Keratinocyte (primary cell): ENCODE results near the gene TRMT5. TPM values are rescaled to one million over a fixed set of nuclear protein-coding genes. Genes with fewer than 3 reads are reported as not detected.

Experiments
- DNase-seq: peaks from one replicate; pipeline ENCODE4 v3.0.0-alpha.2; 2011; ENCODE audit warnings: low read depth, missing footprints, low spot score
- FAIRE-seq: peaks from 2 replicates; lab custom pipeline; 2011; peaks lifted over from hg19 to GRCh38; lab: Jason Lieb, UNC
- H2AFZ ChIP-seq: 2 replicates; pipeline ENCODE4 v1.6.0; 2012; ENCODE audit warnings: low read length, control low read depth, inconsistent platforms; ENCODE audit not compliant: control insufficient read depth
- H3K27ac ChIP-seq: 2 replicates; pipeline ENCODE4 v1.5.1; 2011; ENCODE audit warnings: low read length; ENCODE audit not compliant: control insufficient read depth, insufficient read depth
- H3K27me3 ChIP-seq: 3 replicates; pipeline ENCODE4 v1.6.0; 2011; ENCODE audit warnings: low read length; ENCODE audit not compliant: control insufficient read depth, insufficient read depth; ENCODE audit errors: extremely low read depth
- H3K36me3 ChIP-seq, 2 experiments: 2 replicates in 1 of 2; 3 replicates in 1 of 2; pipeline ENCODE4 v1.5.1; 2011; ENCODE audit warnings: low read length in 2 of 2, mild to moderate bottlenecking in 1 of 2; ENCODE audit not compliant: control insufficient read depth in 2 of 2, insufficient read depth in 2 of 2; ENCODE audit errors: extremely low read depth in 1 of 2
- H3K4me1 ChIP-seq: 3 replicates; pipeline ENCODE4 v1.5.1; 2011; ENCODE audit warnings: low read length; ENCODE audit not compliant: control insufficient read depth, insufficient read depth; ENCODE audit errors: extremely low read depth
- H3K4me2 ChIP-seq: 3 replicates; pipeline ENCODE4 v1.6.0; 2011; ENCODE audit warnings: low read depth, low read length; ENCODE audit not compliant: control insufficient read depth, insufficient read depth; ENCODE audit errors: extremely low read depth
- H3K4me3 ChIP-seq, 3 experiments: fragments of 200-600 bp in 1 of 3; sonication (generic) in 1 of 3; 2 replicates in 2 of 3; 3 replicates in 1 of 3; pipeline ENCODE4 v1.5.1; 2011 to 2016; ENCODE audit warnings: low read length in 3 of 3, mild to moderate bottlenecking in 3 of 3, control low read depth in 2 of 3, inconsistent platforms in 1 of 3, low read depth in 1 of 3, mixed read lengths in 1 of 3, mixed run types in 1 of 3, moderate library complexity in 1 of 3; ENCODE audit not compliant: control insufficient read depth in 2 of 3, insufficient read depth in 2 of 3; ENCODE audit errors: extremely low read depth in 1 of 3
- H3K79me2 ChIP-seq: 2 replicates; pipeline ENCODE4 v1.6.0; 2012; ENCODE audit warnings: low read length; ENCODE audit not compliant: control insufficient read depth, insufficient read depth
- H3K9ac ChIP-seq: 3 replicates; pipeline ENCODE4 v1.6.0; 2011; ENCODE audit warnings: low read length; ENCODE audit not compliant: control insufficient read depth, insufficient read depth; ENCODE audit errors: extremely low read depth
- H3K9me1 ChIP-seq: 3 replicates; pipeline ENCODE4 v1.6.0; 2011; ENCODE audit warnings: low read length; ENCODE audit not compliant: control insufficient read depth, insufficient read depth; ENCODE audit errors: extremely low read depth
- H3K9me3 ChIP-seq: 2 replicates; pipeline ENCODE4 v1.5.1; 2012; ENCODE audit warnings: low read depth, low read length; ENCODE audit not compliant: control insufficient read depth
- H4K20me1 ChIP-seq: 3 replicates; pipeline ENCODE4 v1.6.0; 2011; ENCODE audit warnings: low read length; ENCODE audit not compliant: control insufficient read depth, insufficient read depth; ENCODE audit errors: extremely low read depth
- EZH2 ChIP-seq: IDR thresholded peaks from one replicate; pipeline ENCODE4 v1.6.1; 2012; ENCODE audit warnings: inconsistent platforms, mild to moderate bottlenecking, low read length, moderate library complexity
- dilution Hi-C: fragments of 300-500 bp; cut with MboI; formaldehyde crosslinking; loops from one replicate; pipeline ENCODE4 v1.7.0; 2020; ENCODE audit warnings: low sequenced_read_pairs; ENCODE audit not compliant: extremely low pct_ligation_motif_present
- polyA plus RNA-seq, 5 experiments: library from polyadenylated mRNA; depleted of rRNA in 3 of 5; stranded (reverse) in 3 of 5; stranded (forward) in 1 of 5; unstranded in 1 of 5; fragments of >200 nt; gene quantifications; 1 replicate in 1 of 5; 2 replicates in 3 of 5; 3 replicates in 1 of 5; pipeline versions ENCODE4 v1.2.1 to v1.2.3, GENCODE V29; 2011 to 2012; ENCODE audit warnings: missing spikeins in 2 of 5, low read depth in 1 of 5, low replicate concordance in 1 of 5
- TF ChIP-seq, protein P1 (sequence below), 3 experiments: IDR thresholded peaks in 1 of 3; conservative IDR thresholded peaks in 1 of 3; optimal IDR thresholded peaks in 1 of 3; 2 replicates in 2 of 3; 3 replicates in 1 of 3; pipeline versions ENCODE3 to v1.5.1; 2011; ENCODE audit warnings: low read length in 3 of 3, mild to moderate bottlenecking in 3 of 3, moderate library complexity in 2 of 3, control low read depth in 1 of 3, inconsistent platforms in 1 of 3; ENCODE audit not compliant: insufficient read depth in 2 of 3; ENCODE audit errors: extremely low read depth in 1 of 3

The TRMT5 gene
- polyA plus RNA-seq, 1 donor (not counting 4 experiments of a cell fraction or from before 2014, with no cell fraction given), result 13.8 TPM

DNA sequence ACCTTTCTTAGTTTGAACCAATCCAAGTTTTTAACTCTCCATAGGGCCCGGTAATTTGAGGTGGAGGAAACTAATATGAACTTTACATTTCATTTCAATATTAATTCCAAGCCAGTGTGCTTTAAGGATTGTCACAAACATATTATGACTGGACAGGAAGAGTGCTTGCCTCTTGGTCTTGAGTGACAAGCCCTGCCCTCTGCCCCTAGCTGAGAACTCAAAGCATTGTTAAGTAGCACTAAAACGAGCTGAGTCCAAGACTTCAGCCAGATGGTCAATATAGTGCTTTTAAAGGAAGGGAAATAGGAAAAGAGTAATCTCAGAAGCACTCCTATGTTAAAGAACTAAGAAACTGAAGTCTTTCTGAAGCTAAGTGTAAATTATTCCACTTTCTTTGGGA lies 17.1 kb downstream of the TRMT5 start:
- H3K27ac ChIP-seq, result no peak overlapping the region
- no peak overlapping the region for H2AFZ ChIP-seq
- H3K4me1 ChIP-seq, result peaks cover 9% of the 10 kb centered on the region
- FAIRE-seq (no peak), DNase-seq (no peak)
- H3K9me3 ChIP-seq, result no peaks in the 10 kb centered on the region
- no peak overlapping the region for H3K9ac ChIP-seq
- dilution Hi-C loops, result no loop called here
- H3K4me3 ChIP-seq, result no peak overlapping the region
- H3K36me3 ChIP-seq, result no peaks in the 10 kb centered on the region
- TF ChIP-seq, protein P1, sequence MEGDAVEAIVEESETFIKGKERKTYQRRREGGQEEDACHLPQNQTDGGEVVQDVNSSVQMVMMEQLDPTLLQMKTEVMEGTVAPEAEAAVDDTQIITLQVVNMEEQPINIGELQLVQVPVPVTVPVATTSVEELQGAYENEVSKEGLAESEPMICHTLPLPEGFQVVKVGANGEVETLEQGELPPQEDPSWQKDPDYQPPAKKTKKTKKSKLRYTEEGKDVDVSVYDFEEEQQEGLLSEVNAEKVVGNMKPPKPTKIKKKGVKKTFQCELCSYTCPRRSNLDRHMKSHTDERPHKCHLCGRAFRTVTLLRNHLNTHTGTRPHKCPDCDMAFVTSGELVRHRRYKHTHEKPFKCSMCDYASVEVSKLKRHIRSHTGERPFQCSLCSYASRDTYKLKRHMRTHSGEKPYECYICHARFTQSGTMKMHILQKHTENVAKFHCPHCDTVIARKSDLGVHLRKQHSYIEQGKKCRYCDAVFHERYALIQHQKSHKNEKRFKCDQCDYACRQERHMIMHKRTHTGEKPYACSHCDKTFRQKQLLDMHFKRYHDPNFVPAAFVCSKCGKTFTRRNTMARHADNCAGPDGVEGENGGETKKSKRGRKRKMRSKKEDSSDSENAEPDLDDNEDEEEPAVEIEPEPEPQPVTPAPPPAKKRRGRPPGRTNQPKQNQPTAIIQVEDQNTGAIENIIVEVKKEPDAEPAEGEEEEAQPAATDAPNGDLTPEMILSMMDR (optimal IDR thresholded peaks at IDR 0.05 in 1 of 3, IDR thresholded peaks at IDR 0.05 in 1 of 3, conservative IDR thresholded peaks at IDR 0.05 in 1 of 3; ENCODE audit: extremely low read depth in 1 of 3, insufficient read depth in 2 of 3, low read length in 3 of 3), result no peak
- no peak for TF ChIP-seq EZH2
- H4K20me1 ChIP-seq, result no peaks in the 10 kb centered on the region
- no peaks in the 10 kb centered on the region for H3K79me2 ChIP-seq
- no peaks in the 10 kb centered on the region for H3K27me3 ChIP-seq
- no peaks in the 10 kb centered on the region for H3K9me1 ChIP-seq
- no peak overlapping the region for H3K4me2 ChIP-seq

DNA sequence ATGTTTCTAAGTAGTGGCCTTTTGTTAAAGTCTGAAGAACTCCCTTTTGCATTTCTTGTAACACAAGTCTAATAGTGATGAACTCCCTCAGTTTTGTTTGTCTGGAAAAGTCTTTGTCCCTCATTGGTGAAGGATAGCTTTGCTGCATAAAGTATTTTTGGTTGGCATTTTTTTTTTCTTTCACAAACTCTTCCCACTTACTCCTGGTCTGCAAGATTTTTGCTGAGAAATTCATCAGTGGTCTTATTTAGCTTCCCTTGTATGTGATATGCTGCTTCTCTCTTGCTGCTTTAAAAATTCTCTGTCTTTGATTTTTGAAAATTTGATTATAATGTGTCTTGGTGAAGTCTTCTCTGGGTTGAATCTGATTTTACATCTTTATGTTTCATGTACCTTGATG lies 22.7 kb downstream of the TRMT5 start:
- Histone ChIP-seq H3K79me2 (no peaks in the 10 kb centered on the region), H4K20me1 (no peaks in the 10 kb centered on the region), H3K4me2 (no peak overlapping the region), H3K9me1 (no peaks in the 10 kb centered on the region), H2AFZ (no peak overlapping the region), H3K4me3 (no peak overlapping the region), H3K9me3 (no peaks in the 10 kb centered on the region), H3K4me1 (no peaks in the 10 kb centered on the region), H3K9ac (no peak overlapping the region), H3K27ac (no peak overlapping the region), H3K36me3 (no peaks in the 10 kb centered on the region), H3K27me3 (no peaks in the 10 kb centered on the region)
- TF ChIP-seq, protein P1 (optimal IDR thresholded peaks at IDR 0.05 in 1 of 3, IDR thresholded peaks at IDR 0.05 in 1 of 3, conservative IDR thresholded peaks at IDR 0.05 in 1 of 3; ENCODE audit: extremely low read depth in 1 of 3, insufficient read depth in 2 of 3, low read length in 3 of 3), result no peak
- TF ChIP-seq EZH2, result no peak
- no peak for FAIRE-seq
- dilution Hi-C loops, result no loop called here
- DNase-seq, result no peak
